ENCODE results near the gene PSMG3. TPM values are rescaled to one million over a fixed set of nuclear protein-coding genes. Genes with fewer than 3 reads are reported as not detected.

Gene PSMG3
- total RNA-seq, 1 donor from 2014 or later: 79.8 TPM

DNA sequence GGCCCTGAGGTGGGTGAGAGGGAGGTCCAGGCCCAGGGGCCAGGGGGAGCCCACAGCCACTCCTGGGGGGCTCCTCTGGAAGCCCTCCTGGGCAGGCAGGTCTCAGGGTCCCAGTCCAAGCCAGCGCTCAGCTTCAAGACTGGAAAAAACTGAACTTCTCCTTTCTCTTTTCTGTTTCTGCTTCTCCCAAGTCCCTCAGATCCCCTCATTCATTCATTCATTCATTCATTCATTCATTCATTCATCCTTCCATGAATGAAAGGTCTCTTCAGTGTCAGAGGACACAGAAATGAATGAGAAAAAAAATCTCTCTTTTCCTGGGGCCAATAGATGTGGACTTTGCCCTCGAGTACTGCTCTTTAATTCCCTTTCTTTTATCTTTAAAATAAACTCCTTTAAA lies 34.6 kb upstream of the PSMG3 start:
- no peak for DNase-seq (ENCODE audit: low read depth)
- TF ChIP-seq, protein P1, sequence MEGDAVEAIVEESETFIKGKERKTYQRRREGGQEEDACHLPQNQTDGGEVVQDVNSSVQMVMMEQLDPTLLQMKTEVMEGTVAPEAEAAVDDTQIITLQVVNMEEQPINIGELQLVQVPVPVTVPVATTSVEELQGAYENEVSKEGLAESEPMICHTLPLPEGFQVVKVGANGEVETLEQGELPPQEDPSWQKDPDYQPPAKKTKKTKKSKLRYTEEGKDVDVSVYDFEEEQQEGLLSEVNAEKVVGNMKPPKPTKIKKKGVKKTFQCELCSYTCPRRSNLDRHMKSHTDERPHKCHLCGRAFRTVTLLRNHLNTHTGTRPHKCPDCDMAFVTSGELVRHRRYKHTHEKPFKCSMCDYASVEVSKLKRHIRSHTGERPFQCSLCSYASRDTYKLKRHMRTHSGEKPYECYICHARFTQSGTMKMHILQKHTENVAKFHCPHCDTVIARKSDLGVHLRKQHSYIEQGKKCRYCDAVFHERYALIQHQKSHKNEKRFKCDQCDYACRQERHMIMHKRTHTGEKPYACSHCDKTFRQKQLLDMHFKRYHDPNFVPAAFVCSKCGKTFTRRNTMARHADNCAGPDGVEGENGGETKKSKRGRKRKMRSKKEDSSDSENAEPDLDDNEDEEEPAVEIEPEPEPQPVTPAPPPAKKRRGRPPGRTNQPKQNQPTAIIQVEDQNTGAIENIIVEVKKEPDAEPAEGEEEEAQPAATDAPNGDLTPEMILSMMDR (IDR thresholded peaks at IDR 0.05; ENCODE audit: insufficient read depth, low read length, poor library complexity, severe bottlenecking): no peak
- Histone ChIP-seq H3K4me3 (ENCODE audit: low read depth, low read length) (no peak overlapping the region), H3K36me3 (ENCODE audit: control insufficient read depth, insufficient read depth, low read length) (no peaks in the 10 kb centered on the region), H3K27me3 (ENCODE audit: control insufficient read depth, insufficient read depth, low read length) (peaks cover 30% of the 10 kb centered on the region)

DNA sequence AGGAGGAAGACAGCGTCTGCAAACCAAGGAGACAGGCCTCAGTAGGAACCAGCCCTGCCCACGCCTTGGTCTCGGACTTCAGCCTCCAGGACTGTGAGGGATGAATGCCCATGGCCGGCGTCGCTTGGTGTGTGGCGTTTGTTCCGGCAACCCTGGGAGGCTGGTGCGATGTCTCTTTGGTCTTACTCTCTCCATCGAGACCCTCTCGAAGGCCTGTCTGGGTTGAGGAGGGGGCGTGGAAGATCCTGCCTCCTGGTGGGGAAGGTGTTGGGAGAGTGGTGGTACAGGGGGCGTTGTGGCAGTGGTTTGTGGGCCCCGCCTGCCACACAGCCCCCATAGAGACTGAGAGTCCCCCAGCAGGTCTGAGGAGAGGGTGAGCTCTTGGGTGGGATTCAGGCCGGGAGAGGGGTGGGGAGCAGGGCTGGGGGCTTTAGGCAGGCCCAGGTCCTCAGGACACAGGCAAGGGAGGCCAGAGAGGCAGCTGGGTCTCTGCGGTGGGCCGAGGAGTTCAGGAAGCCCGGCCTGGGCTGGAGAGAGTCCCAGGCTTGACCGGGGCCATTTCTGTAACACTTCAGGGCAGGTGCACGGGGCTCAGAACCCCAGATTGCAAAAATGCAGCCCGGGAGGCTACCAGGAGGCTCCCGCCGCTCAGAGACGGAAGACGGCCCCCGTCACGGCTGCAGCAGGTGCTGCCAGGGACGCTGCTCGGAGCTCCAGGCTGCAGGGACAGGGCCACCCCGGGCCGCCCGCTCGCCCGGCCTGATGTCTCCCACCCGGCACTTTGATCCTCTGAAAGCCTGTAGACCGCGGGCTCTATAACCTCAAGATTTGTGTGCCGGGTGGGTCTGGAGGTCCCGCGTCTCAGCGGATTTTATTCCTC lies 33.8 kb upstream of the PSMG3 start:
- no peak overlapping the region for H3K4me3 ChIP-seq (ENCODE audit: low read depth, low read length)
- TF ChIP-seq, protein P1 (IDR thresholded peaks at IDR 0.05; ENCODE audit: insufficient read depth, low read length, poor library complexity, severe bottlenecking): no peak
- no peak for DNase-seq (ENCODE audit: low read depth)
- H3K27me3 ChIP-seq (ENCODE audit: control insufficient read depth, insufficient read depth, low read length): peaks cover 30% of the 10 kb centered on the region
- no peaks in the 10 kb centered on the region for H3K36me3 ChIP-seq (ENCODE audit: control insufficient read depth, insufficient read depth, low read length)

DNA sequence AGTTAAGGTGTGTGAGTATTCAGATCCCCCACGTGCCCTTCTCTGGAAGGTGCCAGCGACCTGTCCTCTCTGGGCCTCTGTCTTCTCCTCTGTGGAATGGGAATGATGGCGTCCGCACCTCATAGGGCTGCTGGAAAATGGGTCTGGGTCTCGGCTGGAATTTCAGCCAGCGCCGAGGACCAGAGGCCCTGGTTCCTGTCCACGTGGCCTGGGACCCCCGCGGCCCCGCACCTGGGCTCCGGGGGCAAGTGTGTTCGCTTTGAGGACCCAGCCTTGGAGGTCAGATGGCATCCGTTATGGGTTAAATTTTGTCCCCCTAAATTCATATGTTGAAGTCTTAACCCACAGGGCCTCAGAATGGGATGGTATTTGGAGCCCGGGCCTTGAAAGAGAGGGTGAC lies 32.6 kb upstream of the PSMG3 start:
- Histone ChIP-seq H3K36me3 (ENCODE audit: control insufficient read depth, insufficient read depth, low read length) (no peaks in the 10 kb centered on the region), H3K4me3 (ENCODE audit: low read depth, low read length) (no peak overlapping the region), H3K27me3 (ENCODE audit: control insufficient read depth, insufficient read depth, low read length) (peaks cover 30% of the 10 kb centered on the region)
- TF ChIP-seq, protein P1 (IDR thresholded peaks at IDR 0.05; ENCODE audit: insufficient read depth, low read length, poor library complexity, severe bottlenecking): no peak
- no peak for DNase-seq (ENCODE audit: low read depth)

DNA sequence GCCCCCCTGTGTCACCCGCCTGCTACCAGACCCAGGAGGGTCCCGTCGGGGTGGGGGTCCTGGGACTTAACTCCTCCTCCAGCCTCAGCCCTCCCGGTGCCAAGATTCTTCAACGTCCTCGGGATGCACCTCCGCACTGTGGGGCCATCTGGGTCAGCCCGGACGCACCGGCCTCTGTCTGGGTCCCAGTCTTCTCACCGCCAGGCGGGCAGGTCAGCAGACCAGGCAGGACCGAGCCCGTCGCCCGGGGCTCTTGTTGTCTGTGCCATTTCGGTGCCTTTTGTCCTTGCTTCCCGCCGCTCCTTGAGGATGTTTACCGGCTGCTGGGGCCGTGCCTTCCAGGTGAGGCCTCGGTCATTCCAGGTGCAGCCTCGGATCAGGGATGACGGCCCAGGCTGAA lies 32.1 kb upstream of the PSMG3 start:
- no peak for DNase-seq (ENCODE audit: low read depth)
- TF ChIP-seq, protein P1 (IDR thresholded peaks at IDR 0.05; ENCODE audit: insufficient read depth, low read length, poor library complexity, severe bottlenecking): no peak
- Histone ChIP-seq H3K4me3 (ENCODE audit: low read depth, low read length) (no peak overlapping the region), H3K27me3 (ENCODE audit: control insufficient read depth, insufficient read depth, low read length) (peaks cover 32% of the 10 kb centered on the region), H3K36me3 (ENCODE audit: control insufficient read depth, insufficient read depth, low read length) (no peaks in the 10 kb centered on the region)

DNA sequence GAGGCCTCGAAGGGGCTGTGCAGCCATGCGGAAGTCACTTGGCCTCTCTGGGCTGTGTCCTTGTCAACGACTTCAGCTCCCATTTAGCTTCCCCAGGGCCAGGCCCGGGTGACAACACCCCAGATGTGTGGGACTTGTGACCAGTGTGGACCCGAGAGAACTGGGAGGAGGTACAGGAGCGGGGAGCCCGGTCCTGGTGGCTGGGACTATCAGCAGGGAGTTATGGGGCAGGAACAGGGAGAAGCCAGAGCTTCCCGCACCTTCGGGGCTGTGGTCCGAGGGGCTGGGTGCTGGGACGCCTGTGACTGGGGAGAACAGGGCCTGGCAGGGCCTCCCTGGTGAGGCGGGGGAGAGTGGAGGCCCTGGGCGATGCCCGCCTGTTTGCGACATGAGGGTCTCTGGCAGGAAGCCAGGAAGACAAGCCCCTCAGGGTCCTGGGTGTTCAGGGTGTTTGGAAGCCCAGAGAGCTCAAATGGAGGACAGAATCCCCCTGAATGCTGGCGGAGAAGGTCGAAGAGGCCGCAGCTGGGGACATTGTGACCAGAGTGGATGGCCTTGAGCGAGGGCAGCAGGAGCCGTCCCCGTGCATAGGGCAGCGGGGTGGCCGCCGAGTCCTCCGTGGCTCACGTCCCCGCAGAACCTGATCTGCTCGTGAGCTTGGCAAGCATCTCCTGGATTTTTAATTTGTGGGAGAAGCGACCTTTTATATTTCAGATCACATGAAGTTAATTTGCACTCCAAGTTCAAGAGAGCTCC lies 30.0 kb upstream of the PSMG3 start:
- TF ChIP-seq, protein P1 (IDR thresholded peaks at IDR 0.05; ENCODE audit: insufficient read depth, low read length, poor library complexity, severe bottlenecking): no peak
- H3K4me3 ChIP-seq (ENCODE audit: low read depth, low read length): no peak overlapping the region
- H3K36me3 ChIP-seq (ENCODE audit: control insufficient read depth, insufficient read depth, low read length): no peaks in the 10 kb centered on the region
- H3K27me3 ChIP-seq (ENCODE audit: control insufficient read depth, insufficient read depth, low read length): peaks cover 31% of the 10 kb centered on the region
- no peak for DNase-seq (ENCODE audit: low read depth)

Measured in kidney epithelial cell (primary cell).